ENCODE measurements around the gene SH3RF3. TPM values are rescaled to one million over a fixed set of nuclear protein-coding genes. Genes with fewer than 3 reads are reported as not detected.

Gene SH3RF3
- total RNA-seq, 2 donors from 2014 or later, result 1.5 to 1.8 TPM

DNA sequence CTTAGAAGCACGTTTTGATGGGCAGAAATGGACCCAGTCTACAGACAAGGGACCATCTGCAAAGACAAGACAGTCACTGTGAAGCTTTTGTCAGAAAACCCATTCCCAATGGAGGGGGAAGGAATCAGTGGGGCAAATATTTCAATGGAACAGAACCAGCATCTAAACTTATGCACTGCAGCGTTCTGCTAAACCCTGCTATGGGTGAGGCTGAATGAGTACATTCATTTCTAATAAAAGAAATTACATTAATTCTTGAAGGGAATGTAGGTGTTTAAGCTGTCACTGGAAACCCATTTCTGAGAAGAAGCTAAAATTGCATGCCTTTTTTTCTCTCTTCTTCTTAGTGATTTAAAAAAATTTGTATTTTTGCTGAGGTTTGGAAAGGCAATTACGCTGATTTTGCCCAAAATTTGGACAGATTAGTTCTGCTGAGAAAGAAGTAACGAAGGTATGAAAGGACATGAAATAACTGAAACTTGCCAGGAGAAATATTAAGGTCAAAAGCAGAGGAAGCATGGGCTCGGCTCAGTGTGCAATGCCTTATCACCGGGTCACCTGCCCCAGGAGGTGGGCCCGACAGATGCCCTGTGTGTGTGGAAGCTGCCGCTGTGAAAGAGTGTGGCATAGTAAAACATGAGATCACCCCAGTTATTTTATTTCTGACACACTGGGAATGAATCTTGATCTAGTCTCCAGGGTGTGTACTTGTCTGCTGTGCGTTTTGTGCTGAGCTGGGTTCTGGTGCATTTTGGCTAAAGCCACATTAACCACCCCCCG lies 24.2 kb downstream of the SH3RF3 start:
- H3K9me3 ChIP-seq (ENCODE audit: control insufficient read depth, low read length), result no peaks in the 10 kb centered on the region
- no peak overlapping the region for H3K9ac ChIP-seq (ENCODE audit: extremely low read depth, low read length, poor library complexity, severe bottlenecking)
- Mint-ChIP-seq H3K36me3 (ENCODE audit: low read depth) (no peaks in the 10 kb centered on the region), H3K9me3 (no peaks in the 10 kb centered on the region), H3K4me1 (peaks cover 20% of the 10 kb centered on the region), H3K27me3 (ENCODE audit: insufficient read depth) (peaks cover 4% of the 10 kb centered on the region), H3K27ac (no peak overlapping the region), H3K4me3 (no peak overlapping the region)
- H3K4me3 ChIP-seq (ENCODE audit: low read length), result no peak overlapping the region
- TF ChIP-seq, protein P1, sequence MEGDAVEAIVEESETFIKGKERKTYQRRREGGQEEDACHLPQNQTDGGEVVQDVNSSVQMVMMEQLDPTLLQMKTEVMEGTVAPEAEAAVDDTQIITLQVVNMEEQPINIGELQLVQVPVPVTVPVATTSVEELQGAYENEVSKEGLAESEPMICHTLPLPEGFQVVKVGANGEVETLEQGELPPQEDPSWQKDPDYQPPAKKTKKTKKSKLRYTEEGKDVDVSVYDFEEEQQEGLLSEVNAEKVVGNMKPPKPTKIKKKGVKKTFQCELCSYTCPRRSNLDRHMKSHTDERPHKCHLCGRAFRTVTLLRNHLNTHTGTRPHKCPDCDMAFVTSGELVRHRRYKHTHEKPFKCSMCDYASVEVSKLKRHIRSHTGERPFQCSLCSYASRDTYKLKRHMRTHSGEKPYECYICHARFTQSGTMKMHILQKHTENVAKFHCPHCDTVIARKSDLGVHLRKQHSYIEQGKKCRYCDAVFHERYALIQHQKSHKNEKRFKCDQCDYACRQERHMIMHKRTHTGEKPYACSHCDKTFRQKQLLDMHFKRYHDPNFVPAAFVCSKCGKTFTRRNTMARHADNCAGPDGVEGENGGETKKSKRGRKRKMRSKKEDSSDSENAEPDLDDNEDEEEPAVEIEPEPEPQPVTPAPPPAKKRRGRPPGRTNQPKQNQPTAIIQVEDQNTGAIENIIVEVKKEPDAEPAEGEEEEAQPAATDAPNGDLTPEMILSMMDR (conservative IDR thresholded peaks at IDR 0.05), result no peak
- no peak for DNase-seq
- H3K4me1 ChIP-seq (ENCODE audit: control insufficient read depth, insufficient read depth, low read length), result peaks cover 6% of the 10 kb centered on the region
- WGBS, 2 experiments (ENCODE audit: insufficient coverage in 1 of 2, insufficient read length in 1 of 2), result 91 to 95% methylated on average over 7 to 10 of the region's 10 CpGs
- H3K27ac ChIP-seq (ENCODE audit: low read depth, low read length), result no peak overlapping the region
- H3K27me3 ChIP-seq (ENCODE audit: control insufficient read depth, insufficient read depth, low read length, poor library complexity, severe bottlenecking), result no peaks in the 10 kb centered on the region
- no peaks in the 10 kb centered on the region for H3K36me3 ChIP-seq (ENCODE audit: control insufficient read depth, insufficient read depth, low read length)

DNA sequence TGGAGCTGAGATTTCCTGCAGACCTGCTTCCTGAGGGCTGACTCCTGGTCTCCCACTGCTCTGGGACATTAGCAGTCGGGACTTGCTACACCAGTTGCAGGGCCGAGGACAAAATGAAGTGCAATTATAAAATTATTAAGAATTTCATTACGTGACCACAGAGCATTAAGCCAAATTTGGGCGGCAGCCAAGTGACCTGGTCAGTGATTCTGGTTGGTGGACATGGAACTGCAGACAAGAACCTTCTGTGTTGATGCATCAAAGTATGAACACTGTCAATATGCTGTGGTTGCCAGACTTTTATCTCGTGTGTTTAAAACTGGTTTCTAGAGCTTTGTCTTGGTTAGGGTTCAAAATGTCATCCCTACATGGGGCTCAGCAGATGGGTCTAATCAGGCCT lies 24.8 kb downstream of the SH3RF3 start:
- Mint-ChIP-seq H3K4me1 (peaks cover 20% of the 10 kb centered on the region), H3K27ac (no peak overlapping the region), H3K27me3 (ENCODE audit: insufficient read depth) (peaks cover 4% of the 10 kb centered on the region), H3K4me3 (no peak overlapping the region), H3K9me3 (no peaks in the 10 kb centered on the region), H3K36me3 (ENCODE audit: low read depth) (no peaks in the 10 kb centered on the region)
- H3K27ac ChIP-seq (ENCODE audit: low read depth, low read length), result no peak overlapping the region
- no peaks in the 10 kb centered on the region for H3K9me3 ChIP-seq (ENCODE audit: control insufficient read depth, low read length)
- H3K9ac ChIP-seq (ENCODE audit: extremely low read depth, low read length, poor library complexity, severe bottlenecking), result no peak overlapping the region
- TF ChIP-seq, protein P1 (conservative IDR thresholded peaks at IDR 0.05), result no peak
- H3K4me1 ChIP-seq (ENCODE audit: control insufficient read depth, insufficient read depth, low read length), result peaks cover 6% of the 10 kb centered on the region
- 87 to 97% methylated on average over 3 to 5 of the region's 5 CpGs for WGBS, 2 experiments (ENCODE audit: insufficient coverage in 1 of 2, insufficient read length in 1 of 2)
- no peak overlapping the region for H3K4me3 ChIP-seq (ENCODE audit: low read length)
- no peaks in the 10 kb centered on the region for H3K27me3 ChIP-seq (ENCODE audit: control insufficient read depth, insufficient read depth, low read length, poor library complexity, severe bottlenecking)
- no peaks in the 10 kb centered on the region for H3K36me3 ChIP-seq (ENCODE audit: control insufficient read depth, insufficient read depth, low read length)
- no peak for DNase-seq

DNA sequence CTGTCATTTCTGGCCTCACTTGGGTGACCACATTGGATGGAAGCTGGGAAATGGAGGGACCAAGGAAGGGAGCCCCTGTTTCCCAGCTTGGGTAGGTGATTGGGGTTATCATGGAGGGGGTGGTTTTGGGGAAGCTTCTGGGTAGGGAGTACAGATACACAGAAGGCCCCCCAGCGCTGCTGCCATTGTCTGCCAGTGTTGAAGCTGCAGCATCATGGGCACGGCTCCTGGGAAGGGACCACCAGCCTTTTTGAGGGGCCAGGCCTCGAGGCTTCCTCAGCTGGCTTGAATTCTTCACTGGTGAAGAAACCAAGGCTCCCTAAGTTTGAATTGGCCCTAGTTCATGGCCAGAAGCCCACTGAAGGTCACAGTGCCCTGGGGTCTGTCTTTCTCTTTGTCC lies 25.2 kb downstream of the SH3RF3 start:
- peaks cover 20% of the 10 kb centered on the region for H3K4me1 Mint-ChIP-seq
- H3K27me3 Mint-ChIP-seq (ENCODE audit: insufficient read depth), result peaks cover 8% of the 10 kb centered on the region
- DNase-seq, result no peak
- WGBS, 2 experiments (ENCODE audit: insufficient coverage in 1 of 2, insufficient read length in 1 of 2), result 92 to 93% methylated on average over 2 to 3 of the region's 3 CpGs
- Histone ChIP-seq H3K4me3 (ENCODE audit: low read length) (no peak overlapping the region), H3K27me3 (ENCODE audit: control insufficient read depth, insufficient read depth, low read length, poor library complexity, severe bottlenecking) (no peaks in the 10 kb centered on the region), H3K4me1 (ENCODE audit: control insufficient read depth, insufficient read depth, low read length) (peaks cover 6% of the 10 kb centered on the region), H3K9ac (ENCODE audit: extremely low read depth, low read length, poor library complexity, severe bottlenecking) (no peak overlapping the region), H3K27ac (ENCODE audit: low read depth, low read length) (no peak overlapping the region), H3K36me3 (ENCODE audit: control insufficient read depth, insufficient read depth, low read length) (no peaks in the 10 kb centered on the region), H3K9me3 (ENCODE audit: control insufficient read depth, low read length) (no peaks in the 10 kb centered on the region)
- H3K36me3 Mint-ChIP-seq (ENCODE audit: low read depth), result no peaks in the 10 kb centered on the region
- H3K4me3 Mint-ChIP-seq, result no peak overlapping the region
- H3K9me3 Mint-ChIP-seq, result no peaks in the 10 kb centered on the region
- TF ChIP-seq, protein P1 (conservative IDR thresholded peaks at IDR 0.05), result no peak
- no peak overlapping the region for H3K27ac Mint-ChIP-seq
